H1 (cell line): ENCODE data around the gene MPPED1. TPM values are rescaled to one million over a fixed set of nuclear protein-coding genes. Genes with fewer than 3 reads are reported as not detected.

Experiments
- CTCF ChIA-PET: fragments of 300-600 bp; sonication (Branson Sonifier 250); formaldehyde crosslinking; loops from one replicate; lab custom pipeline; 2021; ENCODE audit not compliant: partially characterized antibody; lab: Charles Lee
- POLR2A ChIA-PET: fragments of 300-600 bp; sonication (Branson Sonifier 250); formaldehyde crosslinking; loops from one replicate; lab custom pipeline; 2021; ENCODE audit warnings: inconsistent platforms; ENCODE audit not compliant: partially characterized antibody; lab: Charles Lee
- DNase-seq, 2 experiments: peaks; one replicate each; pipeline versions ENCODE4 v3.0.0 to v3.0.0-alpha.2; 2010 to 2022; ENCODE audit warnings: low spot score in 2 of 2, low read depth in 1 of 2, mixed read lengths in 1 of 2
- FAIRE-seq: peaks from 2 replicates; lab custom pipeline; 2011; peaks lifted over from hg19 to GRCh38; lab: Jason Lieb, UNC
- H2AFZ ChIP-seq: 2 replicates; pipeline ENCODE4 v1.8.1; 2012; ENCODE audit warnings: low read length, inconsistent platforms
- H2AK5ac ChIP-seq: 2 replicates; pipeline ENCODE4 v1.6.1; 2013; ENCODE audit warnings: low read depth, low read length
- H2BK120ac ChIP-seq: replicated peaks from 2 replicates; pipeline ENCODE3; 2013; ENCODE audit warnings: low read depth, low read length, inconsistent platforms
- H2BK12ac ChIP-seq: 2 replicates; pipeline ENCODE4 v1.6.1; 2013; ENCODE audit warnings: low read depth, low read length
- H2BK15ac ChIP-seq: 2 replicates; pipeline ENCODE4 v1.6.1; 2013; ENCODE audit warnings: low read length
- H2BK20ac ChIP-seq: 2 replicates; pipeline ENCODE4 v1.6.1; 2013; ENCODE audit warnings: low read length
- H2BK5ac ChIP-seq: 2 replicates; pipeline ENCODE4 v1.6.1; 2013; ENCODE audit warnings: low read depth, low read length
- H3K14ac ChIP-seq: 2 replicates; pipeline ENCODE4 v1.6.1; 2013; ENCODE audit warnings: inconsistent platforms; ENCODE audit not compliant: insufficient read length
- H3K18ac ChIP-seq: 2 replicates; pipeline ENCODE4 v1.6.1; 2013; ENCODE audit warnings: low read length; ENCODE audit errors: extremely low read depth
- H3K23ac ChIP-seq: 2 replicates; pipeline ENCODE4 v1.6.1; 2013; ENCODE audit warnings: inconsistent platforms; ENCODE audit not compliant: insufficient read length
- H3K23me2 ChIP-seq: 2 replicates; pipeline ENCODE4 v1.6.1; 2013; ENCODE audit warnings: low read depth, low read length
- H3K27ac ChIP-seq: 2 replicates; pipeline ENCODE4 v1.6.1; 2011; ENCODE audit warnings: low read depth, low read length, inconsistent platforms
- H3K27me3 ChIP-seq, 4 experiments: replicated peaks in 1 of 4; 1 replicate in 1 of 4; 2 replicates in 3 of 4; pipeline versions ENCODE4 v1.6.1 to v1.8.1; 2011 to 2013; ENCODE audit warnings: low read length in 3 of 4, mild to moderate bottlenecking in 3 of 4, inconsistent platforms in 2 of 4, mixed read lengths in 2 of 4, moderate library complexity in 1 of 4; ENCODE audit not compliant: control insufficient read depth in 3 of 4, insufficient read depth in 3 of 4; ENCODE audit errors: extremely low read depth in 1 of 4
- H3K36me3 ChIP-seq, 4 experiments: 2 replicates each; pipeline versions ENCODE4 v1.6.1 to v1.8.1; 2011 to 2013; ENCODE audit warnings: mild to moderate bottlenecking in 4 of 4, low read length in 3 of 4, moderate library complexity in 2 of 4, control low read depth in 1 of 4, inconsistent platforms in 1 of 4; ENCODE audit not compliant: insufficient read depth in 4 of 4, control insufficient read depth in 2 of 4
- H3K4ac ChIP-seq: replicated peaks from 2 replicates; pipeline ENCODE3; 2013; ENCODE audit warnings: low read length, low read depth, mixed read lengths, inconsistent platforms; ENCODE audit not compliant: insufficient read length
- H3K4me1 ChIP-seq, 4 experiments: replicated peaks in 1 of 4; 1 replicate in 1 of 4; 2 replicates in 3 of 4; pipeline versions ENCODE4 v1.6.1 to v1.8.1; 2011 to 2013; ENCODE audit warnings: low read length in 3 of 4, inconsistent platforms in 2 of 4, mixed read lengths in 1 of 4; ENCODE audit not compliant: insufficient read depth in 4 of 4, control insufficient read depth in 3 of 4
- H3K4me2 ChIP-seq, 2 experiments: 2 replicates each; pipeline versions ENCODE4 v1.6.1 to v1.8.1; 2011 to 2013; ENCODE audit warnings: low read depth in 2 of 2, low read length in 2 of 2, control low read depth in 1 of 2, inconsistent platforms in 1 of 2, mild to moderate bottlenecking in 1 of 2; ENCODE audit not compliant: insufficient read depth in 1 of 2
- H3K4me3 ChIP-seq, 4 experiments: fragments of 200-600, 300-600 bp in 1 of 4; sonication (generic), shearing (Covaris generic), sonication (Bioruptor Twin) in 1 of 4; 2 replicates each; pipeline versions ENCODE4 v1.5.1 to v1.8.1; 2011 to 2016; ENCODE audit warnings: low read length in 4 of 4, low read depth in 3 of 4, control low read depth in 2 of 4, inconsistent platforms in 2 of 4, mild to moderate bottlenecking in 2 of 4, mixed read lengths in 1 of 4, moderate library complexity in 1 of 4; ENCODE audit not compliant: insufficient read depth in 2 of 4; ENCODE audit errors: extremely low read depth in 1 of 4
- H3K56ac ChIP-seq: replicated peaks from 2 replicates; pipeline ENCODE3; 2013; ENCODE audit warnings: low read depth, mild to moderate bottlenecking, mixed read lengths, low read length, inconsistent platforms; ENCODE audit not compliant: insufficient read length
- H3K79me1 ChIP-seq: 2 replicates; pipeline ENCODE4 v1.6.1; 2013; ENCODE audit warnings: low read depth, low read length, control low read depth
- H3K79me2 ChIP-seq, 2 experiments: 2 replicates each; pipeline versions ENCODE4 v1.6.1 to v1.8.1; 2012 to 2013; ENCODE audit warnings: low read length in 2 of 2, mild to moderate bottlenecking in 2 of 2, inconsistent platforms in 1 of 2; ENCODE audit not compliant: insufficient read depth in 2 of 2, control insufficient read depth in 1 of 2
- H3K9ac ChIP-seq, 4 experiments: replicated peaks in 1 of 4; 1 replicate in 1 of 4; 2 replicates in 3 of 4; pipeline versions ENCODE4 v1.6.1 to v1.8.1; 2011 to 2013; ENCODE audit warnings: low read depth in 3 of 4, low read length in 3 of 4, control low read depth in 2 of 4, mild to moderate bottlenecking in 2 of 4, moderate library complexity in 2 of 4, inconsistent platforms in 1 of 4; ENCODE audit errors: extremely low read depth in 1 of 4
- H3K9me3 ChIP-seq, 2 experiments: 2 replicates each; pipeline versions ENCODE4 v1.6.1 to v1.8.1; 2012 to 2013; ENCODE audit warnings: mild to moderate bottlenecking in 2 of 2, moderate library complexity in 2 of 2, control low read depth in 1 of 2, inconsistent platforms in 1 of 2, low read depth in 1 of 2, low read length in 1 of 2, mixed read lengths in 1 of 2; ENCODE audit not compliant: insufficient read depth in 2 of 2
- H4K20me1 ChIP-seq, 2 experiments: replicated peaks in 1 of 2; 2 replicates each; pipeline versions ENCODE3 to v1.8.1; 2011 to 2013; ENCODE audit warnings: inconsistent platforms in 2 of 2, low read length in 2 of 2, mild to moderate bottlenecking in 1 of 2; ENCODE audit not compliant: insufficient read depth in 2 of 2, control insufficient read depth in 1 of 2
- H4K5ac ChIP-seq: 2 replicates; pipeline ENCODE4 v1.6.1; 2013; ENCODE audit warnings: low read length, low read depth, mixed read lengths, inconsistent platforms; ENCODE audit not compliant: insufficient read length
- H4K8ac ChIP-seq: 2 replicates; pipeline ENCODE4 v1.8.0; 2013; ENCODE audit warnings: mild to moderate bottlenecking, moderate library complexity, low read length, inconsistent platforms; ENCODE audit not compliant: insufficient read depth; ENCODE audit errors: extremely low read depth
- H4K91ac ChIP-seq: replicated peaks from 2 replicates; pipeline ENCODE3; 2013; ENCODE audit warnings: low read length, mixed read lengths, inconsistent platforms; ENCODE audit not compliant: insufficient read length
- EZH2 ChIP-seq: fragments of 200-600 bp; sonication (generic); IDR thresholded peaks from 2 replicates; pipeline ENCODE4 v1.7.1; 2012; ENCODE audit warnings: low read depth, mild to moderate bottlenecking, moderate library complexity, low read length, inconsistent platforms; ENCODE audit not compliant: severe bottlenecking
- JUN ChIP-seq: IDR thresholded peaks from 2 replicates; pipeline ENCODE4 v1.6.1; 2011; ENCODE audit warnings: low read depth, mild to moderate bottlenecking, improper control_type of control experiment, low read length
- MAX ChIP-seq: IDR thresholded peaks from 2 replicates; pipeline ENCODE4 v1.6.1; 2012; ENCODE audit warnings: inconsistent platforms
- RNF2 ChIP-seq: fragments of 200-900, 300-1000 bp; sonication (generic); IDR thresholded peaks from 2 replicates; pipeline ENCODE4 v1.7.1; 2016; ENCODE audit warnings: borderline replicate concordance, low read depth, mild to moderate bottlenecking, antibody characterized with exemption, low read length; ENCODE audit not compliant: poor library complexity, severe bottlenecking; ENCODE audit errors: missing control alignments
- SP2 ChIP-seq: IDR thresholded peaks from 2 replicates; pipeline ENCODE4 v1.6.1; 2012; ENCODE audit warnings: mild to moderate bottlenecking, low read length, inconsistent platforms
- SP4 ChIP-seq: IDR thresholded peaks from 2 replicates; pipeline ENCODE4 v1.6.1; 2012; ENCODE audit warnings: low read length, inconsistent platforms
- WGBS, 2 experiments: shearing (Covaris generic) in 1 of 2; methylation state at CpG; one replicate each; pipeline versions ENCODE4 v1.1.6 to v1.1.7; 2013 to 2015; ENCODE audit warnings: low lambda C conversion rate in 2 of 2, mixed read lengths in 2 of 2, inconsistent platforms in 1 of 2, low coverage in 1 of 2, missing lambda C conversion rate in 1 of 2; ENCODE audit not compliant: insufficient replicate concordance in 2 of 2, insufficient coverage in 1 of 2, insufficient read length in 1 of 2; ENCODE audit errors: extremely low coverage in 1 of 2, missing lambda C conversion rate in 1 of 2; 5-methylcytosine and 5-hydroxymethylcytosine counted together
- polyA plus RNA-seq, 7 experiments: library from polyadenylated mRNA; depleted of rRNA in 3 of 7; stranded (reverse) in 5 of 7; unstranded in 2 of 7; fragments of >200 nt in 5 of 7; fragments of 200-250 nt in 2 of 7; gene quantifications; 1 replicate in 5 of 7; 2 replicates in 1 of 7; 4 replicates in 1 of 7; pipeline versions ENCODE4 v1.2.1 to v1.2.3, GENCODE V29; 2011 to 2013; ENCODE audit warnings: missing spikeins in 2 of 7, mixed read lengths in 2 of 7
- total RNA-seq: library from RNA; stranded (reverse); fragmentation: NEBNext Ultra II Directional; extraction: Animal tissue kit (Norgen Biotek cat#: 25700); gene quantifications from 2 replicates; pipeline ENCODE4 v1.2.1, GENCODE V29; 2021
- TF ChIP-seq, protein P1 (sequence below): IDR thresholded peaks from 2 replicates; pipeline ENCODE4 v1.6.1; 2011; ENCODE audit warnings: low read depth, mild to moderate bottlenecking, low read length; ENCODE audit not compliant: insufficient read depth
- TF ChIP-seq, protein P2 (sequence below), 3 experiments: IDR thresholded peaks; 1 replicate in 2 of 3; 2 replicates in 1 of 3; pipeline versions ENCODE4 v1.5.1 to v1.6.1; 2011; ENCODE audit warnings: low read length in 3 of 3, mild to moderate bottlenecking in 3 of 3, inconsistent platforms in 2 of 3, low read depth in 1 of 3, moderate library complexity in 1 of 3; ENCODE audit not compliant: insufficient read depth in 1 of 3; ENCODE audit errors: control extremely low read depth in 1 of 3

MPPED1 gene
- total and polyA plus RNA-seq, 2 of the 8 experiments (the other 6 are each of a cell fraction or from before 2014, with no cell fraction given): 0.29 to 0.37 TPM

DNA sequence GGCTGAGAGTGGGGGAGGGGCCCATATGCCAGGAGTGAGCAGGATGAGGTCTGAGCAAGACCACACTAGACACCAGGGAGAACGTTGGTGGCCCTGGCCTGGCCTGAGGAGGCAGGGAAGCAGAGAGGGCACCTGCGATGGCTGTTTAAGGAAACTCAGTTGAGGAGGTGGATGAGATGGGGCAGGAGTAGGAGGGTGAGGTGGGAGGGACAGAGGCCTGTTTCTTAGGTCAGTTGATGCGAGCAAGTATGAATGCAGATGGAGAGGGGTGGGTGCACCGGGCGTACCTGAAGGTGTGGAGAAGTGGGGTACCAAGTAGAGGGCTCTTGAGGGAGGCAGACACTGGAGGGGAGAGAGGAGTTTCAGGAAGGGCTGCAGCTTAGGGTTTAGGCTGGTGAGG is 10.6 kb upstream of the MPPED1 start:
- no peak overlapping the region for H3K18ac ChIP-seq
- WGBS, 2 experiments: 91% methylated on average over 4 of the region's 5 CpGs; no CpG with 5 or more reads in 1 of the 2 experiments
- H3K23me2 ChIP-seq: no peaks in the 10 kb centered on the region
- no peak overlapping the region for H2AFZ ChIP-seq
- no peak overlapping the region for H4K8ac ChIP-seq
- no peaks in the 10 kb centered on the region for H4K20me1 ChIP-seq
- ChIA-PET POLR2A (no interaction called here), CTCF (interaction anchor here (0.6 kb wide), 1 partner anchor 1929 kb away, joined by 3 read pairs; no protein-coding TSS in a partner anchor)
- no peak overlapping the region for H2BK5ac ChIP-seq
- H3K23ac ChIP-seq: no peak overlapping the region
- H3K4ac ChIP-seq: no peak overlapping the region
- H3K56ac ChIP-seq: no peak overlapping the region
- H3K9ac ChIP-seq: no peak overlapping the region
- no peak overlapping the region for H2BK120ac ChIP-seq
- TF ChIP-seq JUN (no peak), EZH2 (no peak), SP2 (no peak), MAX (no peak), RNF2 (no peak), SP4 (no peak)
- TF ChIP-seq, protein P1, sequence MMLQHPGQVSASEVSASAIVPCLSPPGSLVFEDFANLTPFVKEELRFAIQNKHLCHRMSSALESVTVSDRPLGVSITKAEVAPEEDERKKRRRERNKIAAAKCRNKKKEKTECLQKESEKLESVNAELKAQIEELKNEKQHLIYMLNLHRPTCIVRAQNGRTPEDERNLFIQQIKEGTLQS: no peak
- TF ChIP-seq, protein P2, sequence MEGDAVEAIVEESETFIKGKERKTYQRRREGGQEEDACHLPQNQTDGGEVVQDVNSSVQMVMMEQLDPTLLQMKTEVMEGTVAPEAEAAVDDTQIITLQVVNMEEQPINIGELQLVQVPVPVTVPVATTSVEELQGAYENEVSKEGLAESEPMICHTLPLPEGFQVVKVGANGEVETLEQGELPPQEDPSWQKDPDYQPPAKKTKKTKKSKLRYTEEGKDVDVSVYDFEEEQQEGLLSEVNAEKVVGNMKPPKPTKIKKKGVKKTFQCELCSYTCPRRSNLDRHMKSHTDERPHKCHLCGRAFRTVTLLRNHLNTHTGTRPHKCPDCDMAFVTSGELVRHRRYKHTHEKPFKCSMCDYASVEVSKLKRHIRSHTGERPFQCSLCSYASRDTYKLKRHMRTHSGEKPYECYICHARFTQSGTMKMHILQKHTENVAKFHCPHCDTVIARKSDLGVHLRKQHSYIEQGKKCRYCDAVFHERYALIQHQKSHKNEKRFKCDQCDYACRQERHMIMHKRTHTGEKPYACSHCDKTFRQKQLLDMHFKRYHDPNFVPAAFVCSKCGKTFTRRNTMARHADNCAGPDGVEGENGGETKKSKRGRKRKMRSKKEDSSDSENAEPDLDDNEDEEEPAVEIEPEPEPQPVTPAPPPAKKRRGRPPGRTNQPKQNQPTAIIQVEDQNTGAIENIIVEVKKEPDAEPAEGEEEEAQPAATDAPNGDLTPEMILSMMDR (IDR thresholded peaks at IDR 0.05; ENCODE audit: control extremely low read depth in 1 of 3, insufficient read depth in 1 of 3, low read depth in 1 of 3, low read length in 3 of 3): no peak
- H3K27me3 ChIP-seq: no peaks in the 10 kb centered on the region
- FAIRE-seq: no peak
- H3K79me1 ChIP-seq: no peaks in the 10 kb centered on the region
- DNase-seq: no peak
- H3K4me1 ChIP-seq: no peaks in the 10 kb centered on the region
- H3K4me3 ChIP-seq: no peak overlapping the region
- H3K36me3 ChIP-seq: no peaks in the 10 kb centered on the region
- H2AK5ac ChIP-seq: no peak overlapping the region
- H2BK15ac ChIP-seq: no peak overlapping the region
- H3K14ac ChIP-seq: no peak overlapping the region
- H3K4me2 ChIP-seq: no peak overlapping the region
- no peak overlapping the region for H4K5ac ChIP-seq
- no peak overlapping the region for H3K27ac ChIP-seq
- no peak overlapping the region for H2BK20ac ChIP-seq
- no peaks in the 10 kb centered on the region for H3K9me3 ChIP-seq
- no peak overlapping the region for H2BK12ac ChIP-seq
- H4K91ac ChIP-seq: no peak overlapping the region
- no peaks in the 10 kb centered on the region for H3K79me2 ChIP-seq
